ENCODE results near the gene PSAT1. TPM values are rescaled to one million over a fixed set of nuclear protein-coding genes. Genes with fewer than 3 reads are reported as not detected.

The PSAT1 gene
- under 1 TPM; 0.10 to 0.67 (median 0.52) TPM for polyA plus RNA-seq (ENCODE audit: low read depth in 6 of 6)

DNA sequence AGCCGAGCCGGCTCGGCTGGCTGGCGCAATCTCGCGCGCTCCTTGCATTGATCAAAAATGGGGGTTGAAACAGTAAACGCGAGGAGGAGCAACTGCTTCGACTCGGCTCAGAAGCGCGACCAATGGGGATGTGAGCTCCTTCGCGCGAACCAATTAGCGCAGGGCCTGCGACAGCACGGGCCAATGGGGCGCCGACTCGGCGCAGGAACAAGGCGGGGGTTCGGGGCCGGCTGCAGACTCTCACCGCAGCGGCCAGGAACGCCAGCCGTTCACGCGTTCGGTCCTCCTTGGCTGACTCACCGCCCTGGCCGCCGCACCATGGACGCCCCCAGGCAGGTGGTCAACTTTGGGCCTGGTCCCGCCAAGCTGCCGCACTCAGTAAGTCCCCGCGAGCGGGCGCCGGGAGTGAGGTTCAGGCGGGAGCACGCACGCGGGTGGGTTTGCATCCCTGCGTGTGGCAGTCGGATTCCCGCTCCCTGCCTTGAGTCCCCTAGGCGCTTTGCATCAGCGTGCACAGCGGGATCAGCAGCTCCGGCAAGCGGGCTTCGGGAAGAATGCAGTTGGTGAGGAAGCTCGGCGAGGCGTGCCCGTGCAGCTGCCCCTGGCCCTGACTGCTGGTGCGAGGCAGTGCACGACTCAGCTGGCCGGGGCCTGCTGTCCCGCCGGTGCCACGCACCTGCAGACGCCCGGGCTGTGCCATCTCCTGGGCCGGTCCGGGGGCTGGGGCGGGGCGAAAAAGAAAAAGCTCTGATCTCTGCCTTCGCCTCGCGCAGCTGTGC, at the start of gene PSAT1:
TSS of gene PSAT1 (plus strand) at position 233 of the 779 bp plus-strand sequence. CDS start at position 319, 86 bp downstream.
- Mint-ChIP-seq H3K36me3 (peaks cover 0 to 4% of the 10 kb centered on the region in 2 donors), H3K4me1 (peaks cover 17 to 24% (median 17%) of the 10 kb centered on the region in 3 donors), H3K27ac (peak within 1 kb of the TSS in 4 of 6 donors; percentile 20 to 87 (median 64)), H3K4me3 (peak within 1 kb of the TSS; percentile 87 to 94 (median 92)), H3K9me3 (no peaks in the 10 kb centered on the region), H3K27me3 (peaks cover 0 to 16% (median 7%) of the 10 kb centered on the region in 3 donors)
- DNase-seq (peak; percentile 81), ATAC-seq (ENCODE audit: low read depth in 2 of 2) (peak; percentile 96)

DNA sequence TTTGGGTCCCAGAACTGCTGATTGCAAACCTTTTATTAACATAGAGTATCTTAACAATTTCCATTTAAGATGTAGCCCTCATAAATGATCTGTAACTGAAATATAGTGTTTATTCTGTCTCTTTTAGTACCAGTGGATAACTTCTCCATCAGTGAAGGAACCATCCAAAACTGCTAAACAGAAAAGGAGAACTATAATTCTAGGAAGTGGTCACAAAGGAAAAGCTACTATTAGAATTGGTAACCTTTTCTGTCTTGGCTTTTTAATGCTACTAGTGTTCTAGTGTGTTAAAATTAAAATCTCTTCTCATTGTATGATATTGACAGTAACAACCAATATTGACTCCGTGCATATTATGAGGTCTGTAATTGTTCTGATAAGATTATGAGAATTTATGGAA, 48.3 kb upstream of the PSAT1 start:
- no peak overlapping the region for H3K27ac Mint-ChIP-seq
- peaks cover 10 to 27% of the 10 kb centered on the region in 2 donors for H3K36me3 Mint-ChIP-seq
- no peak for DNase-seq

DNA sequence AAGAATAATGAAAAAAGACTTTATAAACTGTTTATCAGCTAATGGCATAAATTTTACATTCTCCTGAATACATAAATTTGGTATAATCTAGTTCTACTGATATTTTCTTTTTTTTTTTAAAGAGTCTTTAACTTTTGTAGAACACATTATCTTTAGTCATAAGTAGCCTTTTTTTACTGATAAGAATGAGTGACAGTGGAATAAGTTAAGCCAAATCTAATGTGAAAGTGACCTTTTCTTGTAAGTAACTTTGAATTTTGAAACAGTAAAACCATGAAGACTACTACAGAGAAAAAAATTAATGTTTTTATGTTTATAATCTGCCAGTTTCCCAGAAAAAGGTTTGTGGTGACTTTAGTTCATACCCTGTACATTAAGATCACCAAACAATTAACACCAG, 47.4 kb upstream of the PSAT1 start:
- no peak overlapping the region for H3K4me3 Mint-ChIP-seq
- DNase-seq (no peak), ATAC-seq (ENCODE audit: low read depth in 2 of 2) (no peak)
- H3K36me3 Mint-ChIP-seq: peaks cover 10 to 30% of the 10 kb centered on the region in 2 donors
- H3K27me3 Mint-ChIP-seq: no peaks in the 10 kb centered on the region
- no peak overlapping the region for H3K27ac Mint-ChIP-seq
- H3K4me1 Mint-ChIP-seq: no peaks in the 10 kb centered on the region
- no peaks in the 10 kb centered on the region for H3K9me3 Mint-ChIP-seq

More for the DNA sequence above, 48.3 kb upstream of the PSAT1 start:
- Mint-ChIP-seq H3K4me1 (no peaks in the 10 kb centered on the region), H3K9me3 (no peaks in the 10 kb centered on the region), H3K27me3 (no peaks in the 10 kb centered on the region), H3K4me3 (no peak overlapping the region)
- no peak for ATAC-seq (ENCODE audit: low read depth in 2 of 2)

DNA sequence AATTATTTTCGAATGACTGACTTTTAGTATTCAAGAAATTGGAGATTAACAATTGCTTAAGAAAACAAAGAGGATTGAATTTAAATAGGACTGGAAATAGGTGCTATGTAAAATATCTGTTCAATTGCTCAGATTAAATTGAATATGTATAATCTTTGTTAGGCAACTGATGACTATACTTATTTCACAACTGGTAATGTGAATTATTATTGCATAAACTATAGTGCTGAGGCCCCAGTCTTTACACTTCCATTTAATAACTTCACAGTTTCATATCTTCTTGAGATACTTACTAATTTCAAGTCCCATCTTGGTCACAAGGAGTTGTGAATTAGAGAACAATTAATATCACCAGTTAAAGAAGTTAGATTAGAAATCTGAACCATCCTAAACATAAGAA, 44.3 kb upstream of the PSAT1 start:
- Mint-ChIP-seq H3K27me3 (no peaks in the 10 kb centered on the region), H3K27ac (no peak overlapping the region), H3K36me3 (peaks cover under 1 to 19% of the 10 kb centered on the region in 2 donors), H3K4me3 (no peak overlapping the region), H3K9me3 (no peaks in the 10 kb centered on the region), H3K4me1 (no peaks in the 10 kb centered on the region)
- ATAC-seq (ENCODE audit: low read depth in 2 of 2): no peak
- no peak for DNase-seq

DNA sequence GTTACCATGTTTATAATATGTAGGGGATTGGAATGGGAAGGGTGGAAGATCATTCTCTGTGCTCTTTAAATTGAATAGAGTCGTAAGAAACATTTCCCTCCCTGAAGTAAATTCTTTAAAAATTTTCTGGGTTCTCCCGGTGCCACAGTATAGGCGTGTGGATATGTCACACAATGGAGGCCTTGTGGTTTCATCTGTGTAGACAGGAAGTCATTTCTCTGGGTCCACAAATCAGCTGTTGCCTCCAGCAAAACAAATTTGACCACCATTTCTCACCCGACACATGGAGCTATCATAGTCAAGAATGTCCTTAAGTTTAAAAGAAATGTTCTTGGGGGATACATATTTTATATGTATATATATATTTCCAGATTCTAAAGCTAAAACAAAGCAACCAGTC, 43.6 kb upstream of the PSAT1 start:
- no peaks in the 10 kb centered on the region for H3K27me3 Mint-ChIP-seq
- no peak for ATAC-seq (ENCODE audit: low read depth in 2 of 2)
- DNase-seq: no peak
- no peaks in the 10 kb centered on the region for H3K9me3 Mint-ChIP-seq
- H3K27ac Mint-ChIP-seq: no peak overlapping the region
- H3K4me3 Mint-ChIP-seq: no peak overlapping the region
- no peaks in the 10 kb centered on the region for H3K4me1 Mint-ChIP-seq
- H3K36me3 Mint-ChIP-seq: peaks cover 0 to 19% of the 10 kb centered on the region in 2 donors

DNA sequence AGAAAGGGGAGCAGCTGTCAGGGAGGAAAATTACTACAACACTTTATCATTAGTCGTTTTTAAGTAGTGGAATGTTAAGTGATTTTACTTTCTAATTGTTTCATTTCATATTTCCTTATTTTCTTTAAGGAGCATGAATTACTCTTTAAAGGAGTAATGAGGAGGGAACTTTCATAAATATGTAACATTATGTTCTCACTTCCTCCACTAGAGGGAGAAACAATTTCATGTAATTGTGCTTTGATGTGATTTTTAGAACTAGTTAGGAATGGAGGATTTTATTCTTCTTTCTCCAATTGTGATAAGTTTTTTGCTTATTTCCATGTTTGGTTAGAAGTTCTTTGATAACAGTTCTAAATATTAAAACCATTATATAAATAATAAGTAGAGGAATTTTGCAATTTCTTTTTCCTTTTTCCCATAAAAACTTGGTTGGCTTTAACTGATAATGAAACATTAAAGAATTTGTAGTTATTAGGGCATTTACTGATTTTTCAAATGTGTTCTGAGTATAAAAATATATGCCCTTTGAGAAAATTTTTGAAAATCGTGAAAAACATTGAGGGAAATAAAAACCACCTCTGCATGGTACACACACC, 35.4 kb upstream of the PSAT1 start:
- Mint-ChIP-seq H3K9me3 (no peaks in the 10 kb centered on the region), H3K36me3 (peaks cover 10 to 30% of the 10 kb centered on the region in 2 donors), H3K4me3 (no peak overlapping the region), H3K4me1 (no peaks in the 10 kb centered on the region), H3K27me3 (no peaks in the 10 kb centered on the region), H3K27ac (no peak overlapping the region)
- peak; percentile 6 for DNase-seq
- no peak for ATAC-seq (ENCODE audit: low read depth in 2 of 2)

DNA sequence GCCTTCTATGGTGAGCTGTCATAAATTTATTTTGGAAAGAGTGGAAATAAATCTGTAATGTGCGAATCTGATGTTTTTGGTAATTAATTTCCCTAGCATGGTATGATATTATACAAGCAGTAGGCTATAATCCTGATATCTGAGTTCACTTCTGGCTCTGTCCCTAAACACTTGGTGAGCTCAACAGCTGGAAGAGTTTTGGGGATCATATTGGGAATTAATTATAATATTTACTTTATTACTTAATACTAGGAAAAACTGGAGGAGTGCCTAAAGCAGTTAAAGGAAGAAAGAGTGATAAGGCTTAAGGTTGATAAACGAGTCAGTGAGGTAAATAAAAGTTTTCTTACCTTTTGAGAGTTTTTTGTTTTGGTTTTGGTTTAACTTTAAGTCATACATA, 34.3 kb upstream of the PSAT1 start:
- DNase-seq (no peak), ATAC-seq (ENCODE audit: low read depth in 2 of 2) (no peak)
- no peaks in the 10 kb centered on the region for H3K27me3 Mint-ChIP-seq
- H3K27ac Mint-ChIP-seq: no peak overlapping the region
- H3K4me1 Mint-ChIP-seq: no peaks in the 10 kb centered on the region
- H3K9me3 Mint-ChIP-seq: no peaks in the 10 kb centered on the region
- H3K4me3 Mint-ChIP-seq: no peak overlapping the region
- peaks cover 20 to 38% of the 10 kb centered on the region in 2 donors for H3K36me3 Mint-ChIP-seq

DNA sequence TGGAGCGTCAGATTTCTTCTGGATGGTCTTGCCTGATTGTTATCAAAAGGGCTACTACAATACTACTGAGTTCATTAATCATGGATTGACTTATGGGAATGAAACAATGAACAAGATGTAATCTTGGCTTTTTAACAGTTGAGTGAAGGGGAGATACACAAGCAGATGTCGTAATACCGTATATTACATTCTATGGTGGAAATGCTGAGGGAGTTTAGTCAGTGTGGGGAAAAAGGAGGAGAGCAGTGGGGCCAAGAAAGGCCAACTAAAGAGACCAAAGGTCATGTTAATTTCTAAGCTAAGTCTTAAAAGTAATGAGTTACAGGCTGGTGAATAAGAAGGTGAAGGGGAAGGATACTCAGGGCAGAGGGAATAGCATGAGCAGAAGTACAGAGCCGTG, 29.0 kb upstream of the PSAT1 start:
- H3K9me3 Mint-ChIP-seq: peaks cover 0 to 2% (median 0%) of the 10 kb centered on the region in 7 donors
- H3K4me3 Mint-ChIP-seq: no peak overlapping the region
- ATAC-seq (ENCODE audit: low read depth in 2 of 2): no peak
- peaks cover 43 to 50% of the 10 kb centered on the region in 2 donors for H3K36me3 Mint-ChIP-seq
- no peaks in the 10 kb centered on the region for H3K27me3 Mint-ChIP-seq
- H3K4me1 Mint-ChIP-seq: no peaks in the 10 kb centered on the region
- H3K27ac Mint-ChIP-seq: peak overlapping the region in 1 of 6 donors; percentile 7
- DNase-seq: no peak

DNA sequence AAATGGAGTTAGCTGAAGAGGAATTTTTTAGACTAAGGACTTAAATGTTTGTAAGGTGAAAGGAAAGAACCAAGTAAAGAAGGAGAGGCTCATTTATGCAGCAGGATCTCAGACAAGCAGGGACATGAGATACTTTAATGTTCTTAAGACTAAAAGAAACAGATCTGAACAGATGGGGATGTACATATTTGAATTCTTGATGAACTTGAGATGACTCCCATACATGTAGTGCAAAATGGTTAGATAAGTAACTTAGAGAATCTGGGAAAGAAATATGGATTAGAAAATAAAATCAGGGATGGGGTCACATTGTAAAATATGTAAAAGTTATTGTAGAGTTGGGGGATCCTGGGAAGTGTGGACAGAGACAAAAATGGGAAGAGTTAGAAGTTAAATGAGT, 27.1 kb upstream of the PSAT1 start:
- no peak for DNase-seq
- ATAC-seq (ENCODE audit: low read depth in 2 of 2): no peak
- Mint-ChIP-seq H3K27ac (peak overlapping the region in 1 of 6 donors; percentile 22), H3K4me3 (no peak overlapping the region), H3K9me3 (peaks cover 0 to 2% (median 0%) of the 10 kb centered on the region in 7 donors), H3K36me3 (peaks cover 39 to 45% of the 10 kb centered on the region in 2 donors), H3K4me1 (no peaks in the 10 kb centered on the region), H3K27me3 (no peaks in the 10 kb centered on the region)

DNA sequence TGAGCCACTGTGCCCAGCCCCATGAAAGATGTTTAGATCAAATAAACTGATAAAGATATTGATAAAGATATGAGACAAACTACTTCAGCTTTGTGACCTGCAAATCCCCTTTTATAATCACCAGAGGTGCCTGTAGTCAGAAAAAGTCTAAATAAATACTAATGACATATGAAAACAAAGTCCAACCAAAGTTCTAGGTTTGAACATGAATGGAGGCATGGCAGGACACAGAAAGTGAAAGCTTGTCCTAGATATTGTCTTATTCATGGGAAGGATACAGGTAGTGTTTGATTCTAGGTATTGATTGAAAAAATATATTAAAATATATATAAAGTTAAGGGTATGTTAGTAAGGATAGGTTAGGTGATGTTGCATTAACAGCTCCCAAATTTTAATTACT, 24.6 kb upstream of the PSAT1 start:
- Mint-ChIP-seq H3K36me3 (peaks cover 25 to 27% of the 10 kb centered on the region in 2 donors), H3K27me3 (no peaks in the 10 kb centered on the region), H3K27ac (no peak overlapping the region), H3K9me3 (peaks cover 0 to 2% (median 0%) of the 10 kb centered on the region in 7 donors), H3K4me1 (no peaks in the 10 kb centered on the region), H3K4me3 (no peak overlapping the region)
- no peak for ATAC-seq (ENCODE audit: low read depth in 2 of 2)
- no peak for DNase-seq

DNA sequence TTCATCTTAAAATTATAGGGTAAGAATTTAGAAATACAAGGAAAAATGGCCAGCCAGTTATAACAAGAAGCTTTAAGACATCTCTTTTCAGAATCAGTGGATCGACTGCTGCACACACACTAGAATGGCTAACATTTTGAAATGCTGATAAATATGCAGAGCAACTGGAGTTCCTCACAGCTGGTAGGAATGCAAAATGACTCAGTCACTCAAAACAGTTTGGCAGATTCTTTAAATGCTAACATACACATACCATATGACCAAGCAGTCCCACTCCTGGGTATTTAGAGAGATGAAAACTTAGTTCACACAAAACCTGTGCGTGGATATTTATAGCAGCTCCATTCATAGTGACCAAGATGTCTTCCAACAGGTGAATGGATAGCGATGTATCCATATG, 23.2 kb upstream of the PSAT1 start:
- ATAC-seq (ENCODE audit: low read depth in 2 of 2) (no peak), DNase-seq (no peak)
- Mint-ChIP-seq H3K4me1 (no peaks in the 10 kb centered on the region), H3K27me3 (no peaks in the 10 kb centered on the region), H3K27ac (peak overlapping the region in 1 of 6 donors; percentile 41), H3K4me3 (no peak overlapping the region), H3K9me3 (peaks cover 0 to 2% (median 0%) of the 10 kb centered on the region in 7 donors), H3K36me3 (peaks cover 15% of the 10 kb centered on the region in 2 donors)

DNA sequence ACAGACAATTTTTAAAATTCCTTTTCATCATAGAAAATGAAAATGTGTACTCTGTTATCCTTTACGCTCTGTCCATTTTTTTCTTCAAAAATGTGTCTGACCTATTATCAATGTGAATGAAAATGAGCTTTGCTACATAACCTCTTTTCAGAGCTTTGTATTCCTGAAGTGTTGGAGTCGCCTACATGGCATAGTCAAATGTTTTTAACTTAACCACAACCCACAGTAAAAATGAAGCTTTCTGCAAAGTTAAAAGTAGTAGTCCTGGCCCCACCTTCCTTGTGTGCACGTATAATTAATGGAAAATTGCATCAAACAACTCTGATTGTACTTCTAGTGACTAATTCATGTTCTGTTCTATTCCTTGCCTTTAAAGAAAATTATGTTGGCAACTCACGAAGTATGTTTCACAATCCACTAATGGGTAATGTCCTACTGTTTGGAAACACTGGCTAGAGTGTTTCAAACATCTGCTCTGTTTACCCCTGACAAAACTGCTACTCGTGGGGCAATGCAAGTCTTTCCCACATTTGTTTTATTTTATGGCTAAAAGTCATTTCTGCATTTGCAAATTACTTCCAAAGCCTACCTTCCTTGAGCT, 18.6 kb upstream of the PSAT1 start:
- no peak for ATAC-seq (ENCODE audit: low read depth in 2 of 2)
- Mint-ChIP-seq H3K4me1 (no peaks in the 10 kb centered on the region), H3K9me3 (peaks cover 0 to 2% (median 0%) of the 10 kb centered on the region in 7 donors), H3K27ac (peak overlapping the region in 1 of 6 donors; percentile 60), H3K27me3 (no peaks in the 10 kb centered on the region), H3K4me3 (no peak overlapping the region), H3K36me3 (no peaks in the 10 kb centered on the region)
- no peak for DNase-seq

DNA sequence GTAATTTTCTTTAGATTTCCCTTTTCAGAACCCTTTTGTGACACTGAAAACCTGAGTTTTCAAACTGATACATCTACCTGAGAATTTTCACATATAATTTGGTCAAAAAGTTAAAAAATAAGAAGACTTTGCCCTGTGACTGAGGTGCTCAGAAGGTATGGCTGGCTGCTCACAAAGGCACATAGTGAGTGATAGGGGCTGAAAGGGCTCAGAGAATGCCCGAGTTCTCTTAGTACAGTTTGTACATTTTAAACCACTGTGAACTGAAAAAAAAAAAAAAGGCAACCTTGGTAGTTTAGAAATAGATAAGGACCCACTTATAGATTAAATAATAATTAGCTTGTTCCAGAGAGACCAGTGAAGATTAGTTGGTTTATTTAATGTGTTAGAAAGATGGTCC, 18.1 kb upstream of the PSAT1 start:
- Mint-ChIP-seq H3K27me3 (no peaks in the 10 kb centered on the region), H3K9me3 (peaks cover 0 to 7% (median under 1%) of the 10 kb centered on the region in 7 donors), H3K4me1 (no peaks in the 10 kb centered on the region), H3K27ac (no peak overlapping the region), H3K36me3 (peaks cover 0 to 4% of the 10 kb centered on the region in 2 donors), H3K4me3 (no peak overlapping the region)
- no peak for DNase-seq
- no peak for ATAC-seq (ENCODE audit: low read depth in 2 of 2)

All from naive B cell (primary cell).